Trophoblast cell (in vitro differentiated cells and primary cell): ENCODE data around the gene CAMK2A.

Experiments used
- DNase-seq, 2 donors: peaks; one replicate each; pipeline ENCODE4 v3.0.0-alpha.2; 2016
- H2AFZ ChIP-seq: 2 replicates; pipeline ENCODE4 v1.6.1; 2013; ENCODE audit warnings: low read length, moderate library complexity, mild to moderate bottlenecking; ENCODE audit not compliant: insufficient read depth, poor library complexity
- H2AK5ac ChIP-seq: 2 replicates; pipeline ENCODE4 v1.6.1; 2013; ENCODE audit warnings: mild to moderate bottlenecking, low read length
- H2BK120ac ChIP-seq: 2 replicates; pipeline ENCODE4 v1.6.1; 2013; ENCODE audit warnings: low read length, mild to moderate bottlenecking, moderate library complexity; ENCODE audit not compliant: insufficient read depth, poor library complexity
- H2BK12ac ChIP-seq: 2 replicates; pipeline ENCODE4 v1.6.1; 2013; ENCODE audit warnings: mild to moderate bottlenecking, low read length, moderate library complexity
- H2BK5ac ChIP-seq: 2 replicates; pipeline ENCODE4 v1.6.1; 2013; ENCODE audit warnings: low read length, low read depth, moderate library complexity, mild to moderate bottlenecking; ENCODE audit not compliant: poor library complexity
- H3K14ac ChIP-seq: 2 replicates; pipeline ENCODE4 v1.6.1; 2013; ENCODE audit warnings: mild to moderate bottlenecking, low read length
- H3K18ac ChIP-seq: 2 replicates; pipeline ENCODE4 v1.6.1; 2013; ENCODE audit warnings: mild to moderate bottlenecking, low read length
- H3K23ac ChIP-seq: 2 replicates; pipeline ENCODE4 v1.6.1; 2013; ENCODE audit warnings: low read length
- H3K27ac ChIP-seq: 2 replicates; pipeline ENCODE4 v1.5.1; 2013; ENCODE audit warnings: low read depth, mild to moderate bottlenecking, inconsistent platforms, low read length, moderate library complexity
- H3K27me3 ChIP-seq: 2 replicates; pipeline ENCODE4 v1.6.1; 2013; ENCODE audit warnings: inconsistent platforms, mild to moderate bottlenecking, low read length, moderate library complexity; ENCODE audit not compliant: insufficient read depth
- H3K36me3 ChIP-seq, 2 experiments: 1 replicate in 1 of 2; 2 replicates in 1 of 2; pipeline ENCODE4 v1.6.1; 2013; ENCODE audit warnings: low read length in 2 of 2, mild to moderate bottlenecking in 2 of 2, moderate library complexity in 1 of 2; ENCODE audit not compliant: insufficient read depth in 2 of 2, control insufficient read depth in 1 of 2
- H3K4ac ChIP-seq: 2 replicates; pipeline ENCODE4 v1.6.1; 2013; ENCODE audit warnings: low read depth, mild to moderate bottlenecking, low read length, moderate library complexity
- H3K4me1 ChIP-seq, 2 experiments: 1 replicate in 1 of 2; 2 replicates in 1 of 2; pipeline ENCODE4 v1.6.1; 2013; ENCODE audit warnings: low read length in 2 of 2, mild to moderate bottlenecking in 2 of 2, moderate library complexity in 1 of 2; ENCODE audit not compliant: insufficient read depth in 2 of 2, control insufficient read depth in 1 of 2
- H3K4me2 ChIP-seq: 2 replicates; pipeline ENCODE4 v1.6.1; 2013; ENCODE audit warnings: inconsistent platforms, mild to moderate bottlenecking, low read length, moderate library complexity
- H3K4me3 ChIP-seq: 2 replicates; pipeline ENCODE4 v1.5.1; 2013; ENCODE audit warnings: mild to moderate bottlenecking, low read depth, low read length, inconsistent platforms
- H3K79me1 ChIP-seq: one replicate; pipeline ENCODE4 v1.6.1; 2013; ENCODE audit warnings: low read length
- H3K79me2 ChIP-seq: 2 replicates; pipeline ENCODE4 v1.6.1; 2013; ENCODE audit warnings: low read length, mild to moderate bottlenecking; ENCODE audit not compliant: control insufficient read depth, insufficient read depth, poor library complexity
- H3K9ac ChIP-seq: 2 replicates; pipeline ENCODE4 v1.6.1; 2013; ENCODE audit warnings: mild to moderate bottlenecking, low read length
- H3K9me3 ChIP-seq: 2 replicates; pipeline ENCODE4 v1.6.1; 2013; ENCODE audit warnings: low read depth, mild to moderate bottlenecking, control low read depth, inconsistent platforms, low read length; ENCODE audit not compliant: insufficient read depth
- H4K12ac ChIP-seq: 2 replicates; pipeline ENCODE4 v1.6.1; 2013; ENCODE audit warnings: low read depth, mild to moderate bottlenecking, low read length, moderate library complexity
- H4K8ac ChIP-seq: 2 replicates; pipeline ENCODE4 v1.6.1; 2013; ENCODE audit warnings: low read depth, mild to moderate bottlenecking, low read length, moderate library complexity
- H4K91ac ChIP-seq: one replicate; pipeline ENCODE4 v1.6.1; 2013; ENCODE audit warnings: low read depth, mild to moderate bottlenecking, low read length, moderate library complexity
- WGBS: extraction: QIAGEN DNeasy Blood & Tissue Kit; methylation state at CpG from one replicate; pipeline ENCODE4 v1.1.7; 2013; ENCODE audit warnings: missing lambda C conversion rate; ENCODE audit not compliant: insufficient read length, insufficient coverage; ENCODE audit errors: extremely low coverage; 5-methylcytosine and 5-hydroxymethylcytosine counted together

The CAMK2A gene

DNA sequence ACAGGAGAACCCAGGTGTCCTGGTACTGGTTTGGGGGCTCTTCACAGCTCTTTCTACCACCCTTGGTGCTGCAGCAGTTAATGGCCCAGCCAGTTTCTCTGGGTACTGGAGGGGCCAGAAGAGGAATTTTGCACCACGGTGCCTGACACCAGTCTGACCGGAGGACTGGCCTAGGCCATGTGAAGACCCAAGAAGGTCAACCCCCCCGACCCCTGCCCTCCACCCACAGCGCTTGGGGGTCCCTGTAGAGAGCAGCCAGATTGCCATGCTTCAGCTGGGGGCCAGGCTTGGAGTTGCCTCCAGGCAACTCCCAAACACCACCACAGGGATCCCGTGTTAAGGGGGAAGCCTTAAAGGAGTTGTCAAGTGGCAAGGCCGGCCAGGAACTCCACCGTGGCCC lies 6.9 kb upstream of the CAMK2A start:
- Histone ChIP-seq H2BK5ac (no peak overlapping the region), H3K14ac (no peak overlapping the region), H3K4me2 (no peak overlapping the region), H2BK12ac (no peak overlapping the region), H3K4ac (no peak overlapping the region), H3K9ac (no peak overlapping the region), H4K12ac (no peak overlapping the region), H3K36me3 (peaks cover 0 to 3% of the 10 kb centered on the region in 2 experiments), H4K8ac (no peak overlapping the region), H3K27ac (no peak overlapping the region), H3K79me1 (no peaks in the 10 kb centered on the region), H4K91ac (no peak overlapping the region), H3K27me3 (no peaks in the 10 kb centered on the region), H3K9me3 (peaks cover 2% of the 10 kb centered on the region), H3K4me1 (no peaks in the 10 kb centered on the region), H3K79me2 (no peaks in the 10 kb centered on the region), H2BK120ac (no peak overlapping the region), H2AFZ (no peak overlapping the region), H3K4me3 (no peak overlapping the region), H2AK5ac (no peak overlapping the region), H3K23ac (no peak overlapping the region), H3K18ac (no peak overlapping the region)
- DNase-seq: no peak
- WGBS: no CpG with 5 or more reads among the region's 7 CpGs

GRCh38 chr5:150295741-150296486 lies 6.3 kb upstream of the CAMK2A start:
- H4K91ac ChIP-seq: no peak overlapping the region
- H2BK120ac ChIP-seq: no peak overlapping the region
- H4K12ac ChIP-seq: no peak overlapping the region
- no peak for DNase-seq
- no peaks in the 10 kb centered on the region for H3K79me1 ChIP-seq
- H4K8ac ChIP-seq: no peak overlapping the region
- H2AFZ ChIP-seq: no peak overlapping the region
- H3K27ac ChIP-seq: no peak overlapping the region
- no peaks in the 10 kb centered on the region for H3K4me1 ChIP-seq
- H3K14ac ChIP-seq: no peak overlapping the region
- no peak overlapping the region for H3K4me3 ChIP-seq
- no peaks in the 10 kb centered on the region for H3K27me3 ChIP-seq
- no peak overlapping the region for H2AK5ac ChIP-seq
- peaks cover 2% of the 10 kb centered on the region for H3K9me3 ChIP-seq
- no CpG with 5 or more reads among the region's 17 CpGs for WGBS
- no peak overlapping the region for H3K9ac ChIP-seq
- no peak overlapping the region for H3K4ac ChIP-seq
- H3K79me2 ChIP-seq: no peaks in the 10 kb centered on the region
- H2BK5ac ChIP-seq: no peak overlapping the region
- no peak overlapping the region for H3K4me2 ChIP-seq
- no peak overlapping the region for H3K18ac ChIP-seq
- no peak overlapping the region for H2BK12ac ChIP-seq
- peaks cover 0 to 3% of the 10 kb centered on the region in 2 experiments for H3K36me3 ChIP-seq
- H3K23ac ChIP-seq: no peak overlapping the region

DNA sequence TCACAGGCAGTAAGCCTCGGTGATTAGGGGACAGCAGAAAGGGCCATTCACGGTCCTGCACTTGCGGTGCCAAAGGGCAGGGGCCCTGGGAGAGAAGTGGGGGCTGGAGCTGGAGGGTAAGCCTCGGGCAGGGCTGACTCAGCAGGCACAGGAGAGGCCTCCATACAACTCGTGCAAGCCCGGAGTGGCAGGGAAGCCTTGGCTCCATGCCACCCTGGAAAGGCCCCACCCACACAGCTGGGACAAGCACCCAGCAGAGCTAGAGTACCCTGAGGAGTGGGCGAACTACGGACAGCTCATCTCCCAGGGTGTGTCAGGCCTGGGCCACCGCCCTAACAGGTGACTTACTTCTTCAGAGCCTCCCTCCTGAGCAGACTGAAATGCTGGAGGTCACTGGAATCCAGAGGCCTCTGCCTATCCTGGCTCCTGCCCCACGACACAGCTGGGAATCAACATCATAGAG lies 5.6 kb upstream of the CAMK2A start:
- Histone ChIP-seq H3K14ac (no peak overlapping the region), H3K18ac (no peak overlapping the region), H3K9me3 (peaks cover 2% of the 10 kb centered on the region), H2BK5ac (no peak overlapping the region), H4K91ac (no peak overlapping the region), H4K12ac (no peak overlapping the region), H2BK12ac (no peak overlapping the region), H4K8ac (no peak overlapping the region), H3K4me3 (no peak overlapping the region), H3K23ac (no peak overlapping the region), H3K36me3 (peaks cover 0 to 3% of the 10 kb centered on the region in 2 experiments), H3K9ac (no peak overlapping the region), H3K79me2 (no peaks in the 10 kb centered on the region), H3K4me1 (no peaks in the 10 kb centered on the region), H2BK120ac (no peak overlapping the region), H3K79me1 (no peaks in the 10 kb centered on the region), H3K27ac (no peak overlapping the region), H3K4ac (no peak overlapping the region), H3K27me3 (no peaks in the 10 kb centered on the region), H2AK5ac (no peak overlapping the region), H2AFZ (no peak overlapping the region), H3K4me2 (no peak overlapping the region)
- no CpG with 5 or more reads among the region's 10 CpGs for WGBS
- no peak for DNase-seq

GRCh38 chr5:150294551-150295071 lies 5.0 kb upstream of the CAMK2A start:
- no peak overlapping the region for H4K91ac ChIP-seq
- H3K9ac ChIP-seq: no peak overlapping the region
- no peak overlapping the region for H3K23ac ChIP-seq
- no peak overlapping the region for H2BK120ac ChIP-seq
- no peaks in the 10 kb centered on the region for H3K79me1 ChIP-seq
- no peak overlapping the region for H3K4ac ChIP-seq
- no peak for DNase-seq
- H3K18ac ChIP-seq: no peak overlapping the region
- H3K27ac ChIP-seq: no peak overlapping the region
- H4K8ac ChIP-seq: no peak overlapping the region
- no peak overlapping the region for H2AK5ac ChIP-seq
- WGBS: no CpG with 5 or more reads among the region's 10 CpGs
- no peak overlapping the region for H2BK12ac ChIP-seq
- peaks cover 0 to 3% of the 10 kb centered on the region in 2 experiments for H3K36me3 ChIP-seq
- no peaks in the 10 kb centered on the region for H3K4me1 ChIP-seq
- no peak overlapping the region for H2BK5ac ChIP-seq
- H3K27me3 ChIP-seq: no peaks in the 10 kb centered on the region
- H3K14ac ChIP-seq: no peak overlapping the region
- no peak overlapping the region for H4K12ac ChIP-seq
- H3K9me3 ChIP-seq: peaks cover 2% of the 10 kb centered on the region
- H3K79me2 ChIP-seq: no peaks in the 10 kb centered on the region
- H3K4me2 ChIP-seq: no peak overlapping the region
- no peak overlapping the region for H3K4me3 ChIP-seq
- no peak overlapping the region for H2AFZ ChIP-seq
